GM12878 (cell line): Measurements from ENCODE around the gene DTX1. TPM values are rescaled to one million over a fixed set of nuclear protein-coding genes. Genes with fewer than 3 reads are reported as not detected.

ENCODE experiments used
- CREB1 ChIP-seq: IDR thresholded peaks from 2 replicates; pipeline ENCODE4 v1.6.1; 2012; ENCODE audit warnings: low read depth, mild to moderate bottlenecking, inconsistent platforms
- NKRF ChIP-seq: fragments of 450-650 bp; conservative IDR thresholded peaks from 2 replicates; pipeline ENCODE4 v1.6.1; 2017; ENCODE audit warnings: mild to moderate bottlenecking, moderate library complexity
- WRNIP1 ChIP-seq: IDR thresholded peaks from 2 replicates; pipeline ENCODE4 v1.6.1; 2011; ENCODE audit warnings: low read depth, low read length, improper control_type of control experiment, borderline replicate concordance
- ZSCAN29 ChIP-seq: fragments of 450-650 bp; IDR thresholded peaks from 2 replicates; pipeline ENCODE4 v1.6.1; 2017; ENCODE audit warnings: mild to moderate bottlenecking, moderate library complexity
- polyA plus RNA-seq, 11 experiments: library from polyadenylated mRNA; depleted of rRNA in 4 of 11; unstranded in 6 of 11; stranded (reverse) in 5 of 11; fragments of >200 nt; fragmentation: Nextera tagmentation in 4 of 11; fragmentation: Illumina TruSeq in 1 of 11; extraction: Ambion mirVana in 4 of 11; extraction: Trizol in 1 of 11; gene quantifications; 1 replicate in 1 of 11; 2 replicates in 10 of 11; pipeline versions ENCODE4 v1.2.1 to v1.2.3, GENCODE V29; 2011 to 2016; ENCODE audit warnings: inconsistent platforms in 2 of 11, missing spikeins in 2 of 11, low read depth in 1 of 11
- total RNA-seq, 4 experiments: library from RNA; depleted of rRNA in 3 of 4; stranded (reverse); fragments of >200 nt in 3 of 4; fragmentation: Illumina TruSeq in 1 of 4; extraction: Trizol in 1 of 4; gene quantifications; 2 replicates each; pipeline versions ENCODE4 v1.2.1 to v1.2.3, GENCODE V29; 2013 to 2021
- TF ChIP-seq, protein P1 (sequence below): fragments of 150-350 bp; IDR thresholded peaks from 2 replicates; pipeline ENCODE4 v1.6.1; 2014; ENCODE audit warnings: mild to moderate bottlenecking, low read depth, low read length
- TF ChIP-seq, protein P2 (sequence below): IDR thresholded peaks from 2 replicates; pipeline ENCODE4 v1.6.1; 2011; ENCODE audit warnings: low read depth, low read length, improper control_type of control experiment, borderline replicate concordance
- TF ChIP-seq, protein P3 (sequence below): fragments of 450-650 bp; IDR thresholded peaks from 2 replicates; pipeline ENCODE4 v1.6.1; 2017; ENCODE audit warnings: mild to moderate bottlenecking, moderate library complexity

The DTX1 gene
- total and polyA plus RNA-seq, 10 of the 15 experiments (the other 5 are each of a cell fraction or from before 2014, with no cell fraction given), result 0.09 to 2.8 (median 0.66) TPM

DNA sequence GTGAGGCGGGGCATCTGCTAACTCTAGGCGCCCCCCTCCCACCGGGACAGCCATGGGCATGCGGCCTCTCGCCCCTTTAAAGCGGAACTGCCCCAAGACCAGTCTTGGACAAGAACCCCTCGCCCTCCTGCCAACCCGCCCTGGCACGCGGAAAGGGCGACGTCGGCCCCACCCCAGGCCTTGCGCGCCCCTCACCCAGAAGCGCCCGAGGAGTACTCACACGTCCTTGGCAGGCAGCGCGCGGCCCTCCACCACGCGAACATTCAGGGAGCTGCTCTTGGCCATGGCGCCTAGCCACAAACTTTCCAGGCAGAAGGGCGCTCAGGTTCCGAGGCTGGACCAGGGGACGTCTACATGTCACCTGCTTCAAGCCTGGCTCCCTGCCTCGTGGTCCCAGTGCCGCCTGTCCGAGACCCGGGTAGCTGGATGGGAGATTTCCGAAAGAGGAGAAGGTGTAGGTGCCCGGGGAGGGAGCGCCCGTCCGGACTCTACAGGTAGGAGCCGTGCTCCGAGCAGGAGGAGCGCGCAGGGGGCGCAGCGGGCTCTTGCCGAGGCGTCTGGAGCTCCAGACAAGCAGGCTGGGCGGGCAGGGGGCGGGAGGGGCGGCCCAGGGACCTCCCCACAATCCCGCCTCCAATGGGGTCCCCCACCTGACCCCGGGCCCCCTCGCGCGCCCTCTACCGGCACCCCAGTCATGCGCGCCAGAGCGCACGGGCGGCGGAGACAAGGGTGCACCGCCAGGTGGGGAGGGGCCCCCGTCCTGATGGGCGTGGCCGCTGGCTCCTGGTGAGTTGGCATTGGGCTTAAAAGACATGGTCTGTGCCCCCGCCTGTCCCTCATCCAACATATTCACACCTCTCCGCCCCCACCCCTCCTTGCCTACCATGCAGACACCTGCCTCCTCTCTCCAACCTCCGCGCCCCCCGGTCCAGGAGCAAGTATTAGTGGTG, 78.9 kb downstream of the DTX1 start, which contains the start of gene RASAL1 (continued):
- TF ChIP-seq, protein P1, sequence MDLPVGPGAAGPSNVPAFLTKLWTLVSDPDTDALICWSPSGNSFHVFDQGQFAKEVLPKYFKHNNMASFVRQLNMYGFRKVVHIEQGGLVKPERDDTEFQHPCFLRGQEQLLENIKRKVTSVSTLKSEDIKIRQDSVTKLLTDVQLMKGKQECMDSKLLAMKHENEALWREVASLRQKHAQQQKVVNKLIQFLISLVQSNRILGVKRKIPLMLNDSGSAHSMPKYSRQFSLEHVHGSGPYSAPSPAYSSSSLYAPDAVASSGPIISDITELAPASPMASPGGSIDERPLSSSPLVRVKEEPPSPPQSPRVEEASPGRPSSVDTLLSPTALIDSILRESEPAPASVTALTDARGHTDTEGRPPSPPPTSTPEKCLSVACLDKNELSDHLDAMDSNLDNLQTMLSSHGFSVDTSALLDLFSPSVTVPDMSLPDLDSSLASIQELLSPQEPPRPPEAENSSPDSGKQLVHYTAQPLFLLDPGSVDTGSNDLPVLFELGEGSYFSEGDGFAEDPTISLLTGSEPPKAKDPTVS, result no peak
- no peak for TF ChIP-seq CREB1
- no peak for TF ChIP-seq WRNIP1
- TF ChIP-seq, protein P2, sequence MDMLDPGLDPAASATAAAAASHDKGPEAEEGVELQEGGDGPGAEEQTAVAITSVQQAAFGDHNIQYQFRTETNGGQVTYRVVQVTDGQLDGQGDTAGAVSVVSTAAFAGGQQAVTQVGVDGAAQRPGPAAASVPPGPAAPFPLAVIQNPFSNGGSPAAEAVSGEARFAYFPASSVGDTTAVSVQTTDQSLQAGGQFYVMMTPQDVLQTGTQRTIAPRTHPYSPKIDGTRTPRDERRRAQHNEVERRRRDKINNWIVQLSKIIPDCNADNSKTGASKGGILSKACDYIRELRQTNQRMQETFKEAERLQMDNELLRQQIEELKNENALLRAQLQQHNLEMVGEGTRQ, result no peak
- TF ChIP-seq, protein P3, sequence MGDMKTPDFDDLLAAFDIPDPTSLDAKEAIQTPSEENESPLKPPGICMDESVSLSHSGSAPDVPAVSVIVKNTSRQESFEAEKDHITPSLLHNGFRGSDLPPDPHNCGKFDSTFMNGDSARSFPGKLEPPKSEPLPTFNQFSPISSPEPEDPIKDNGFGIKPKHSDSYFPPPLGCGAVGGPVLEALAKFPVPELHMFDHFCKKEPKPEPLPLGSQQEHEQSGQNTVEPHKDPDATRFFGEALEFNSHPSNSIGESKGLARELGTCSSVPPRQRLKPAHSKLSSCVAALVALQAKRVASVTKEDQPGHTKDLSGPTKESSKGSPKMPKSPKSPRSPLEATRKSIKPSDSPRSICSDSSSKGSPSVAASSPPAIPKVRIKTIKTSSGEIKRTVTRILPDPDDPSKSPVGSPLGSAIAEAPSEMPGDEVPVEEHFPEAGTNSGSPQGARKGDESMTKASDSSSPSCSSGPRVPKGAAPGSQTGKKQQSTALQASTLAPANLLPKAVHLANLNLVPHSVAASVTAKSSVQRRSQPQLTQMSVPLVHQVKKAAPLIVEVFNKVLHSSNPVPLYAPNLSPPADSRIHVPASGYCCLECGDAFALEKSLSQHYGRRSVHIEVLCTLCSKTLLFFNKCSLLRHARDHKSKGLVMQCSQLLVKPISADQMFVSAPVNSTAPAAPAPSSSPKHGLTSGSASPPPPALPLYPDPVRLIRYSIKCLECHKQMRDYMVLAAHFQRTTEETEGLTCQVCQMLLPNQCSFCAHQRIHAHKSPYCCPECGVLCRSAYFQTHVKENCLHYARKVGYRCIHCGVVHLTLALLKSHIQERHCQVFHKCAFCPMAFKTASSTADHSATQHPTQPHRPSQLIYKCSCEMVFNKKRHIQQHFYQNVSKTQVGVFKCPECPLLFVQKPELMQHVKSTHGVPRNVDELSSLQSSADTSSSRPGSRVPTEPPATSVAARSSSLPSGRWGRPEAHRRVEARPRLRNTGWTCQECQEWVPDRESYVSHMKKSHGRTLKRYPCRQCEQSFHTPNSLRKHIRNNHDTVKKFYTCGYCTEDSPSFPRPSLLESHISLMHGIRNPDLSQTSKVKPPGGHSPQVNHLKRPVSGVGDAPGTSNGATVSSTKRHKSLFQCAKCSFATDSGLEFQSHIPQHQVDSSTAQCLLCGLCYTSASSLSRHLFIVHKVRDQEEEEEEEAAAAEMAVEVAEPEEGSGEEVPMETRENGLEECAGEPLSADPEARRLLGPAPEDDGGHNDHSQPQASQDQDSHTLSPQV, result no peak
- no peak for TF ChIP-seq NKRF
- no peak for TF ChIP-seq ZSCAN29
